Ishikawa (cell line): ENCODE results near the gene ARHGAP22.

Experiments
- CREB1 ChIP-seq: IDR thresholded peaks from 2 replicates; pipeline ENCODE4 v1.6.1; 2012; ENCODE audit warnings: low read depth
- MAX ChIP-seq: IDR thresholded peaks from 2 replicates; pipeline ENCODE4 v1.6.1; 2012
- RAD21 ChIP-seq: IDR thresholded peaks from 2 replicates; pipeline ENCODE4 v1.6.1; 2012; ENCODE audit warnings: low read depth
- TAF1 ChIP-seq: IDR thresholded peaks from 2 replicates; pipeline ENCODE4 v1.6.1; 2012; ENCODE audit warnings: low read depth, mild to moderate bottlenecking
- TF ChIP-seq, protein P1 (sequence below): IDR thresholded peaks from 2 replicates; pipeline ENCODE4 v1.6.1; 2012; ENCODE audit warnings: low read depth, mild to moderate bottlenecking

GRCh38 chr10:48632166-48632565, 27.3 kb upstream of the ARHGAP22 start:
- TF ChIP-seq MAX: no peak
- no peak for TF ChIP-seq TAF1
- TF ChIP-seq, protein P1, sequence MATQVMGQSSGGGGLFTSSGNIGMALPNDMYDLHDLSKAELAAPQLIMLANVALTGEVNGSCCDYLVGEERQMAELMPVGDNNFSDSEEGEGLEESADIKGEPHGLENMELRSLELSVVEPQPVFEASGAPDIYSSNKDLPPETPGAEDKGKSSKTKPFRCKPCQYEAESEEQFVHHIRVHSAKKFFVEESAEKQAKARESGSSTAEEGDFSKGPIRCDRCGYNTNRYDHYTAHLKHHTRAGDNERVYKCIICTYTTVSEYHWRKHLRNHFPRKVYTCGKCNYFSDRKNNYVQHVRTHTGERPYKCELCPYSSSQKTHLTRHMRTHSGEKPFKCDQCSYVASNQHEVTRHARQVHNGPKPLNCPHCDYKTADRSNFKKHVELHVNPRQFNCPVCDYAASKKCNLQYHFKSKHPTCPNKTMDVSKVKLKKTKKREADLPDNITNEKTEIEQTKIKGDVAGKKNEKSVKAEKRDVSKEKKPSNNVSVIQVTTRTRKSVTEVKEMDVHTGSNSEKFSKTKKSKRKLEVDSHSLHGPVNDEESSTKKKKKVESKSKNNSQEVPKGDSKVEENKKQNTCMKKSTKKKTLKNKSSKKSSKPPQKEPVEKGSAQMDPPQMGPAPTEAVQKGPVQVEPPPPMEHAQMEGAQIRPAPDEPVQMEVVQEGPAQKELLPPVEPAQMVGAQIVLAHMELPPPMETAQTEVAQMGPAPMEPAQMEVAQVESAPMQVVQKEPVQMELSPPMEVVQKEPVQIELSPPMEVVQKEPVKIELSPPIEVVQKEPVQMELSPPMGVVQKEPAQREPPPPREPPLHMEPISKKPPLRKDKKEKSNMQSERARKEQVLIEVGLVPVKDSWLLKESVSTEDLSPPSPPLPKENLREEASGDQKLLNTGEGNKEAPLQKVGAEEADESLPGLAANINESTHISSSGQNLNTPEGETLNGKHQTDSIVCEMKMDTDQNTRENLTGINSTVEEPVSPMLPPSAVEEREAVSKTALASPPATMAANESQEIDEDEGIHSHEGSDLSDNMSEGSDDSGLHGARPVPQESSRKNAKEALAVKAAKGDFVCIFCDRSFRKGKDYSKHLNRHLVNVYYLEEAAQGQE: no peak
- TF ChIP-seq CREB1: no peak
- no peak for TF ChIP-seq RAD21
